Right lobe of liver (tissue), 6 donors: ENCODE measurements around the gene NKX6-1. TPM values are rescaled to one million over a fixed set of nuclear protein-coding genes. Genes with fewer than 3 reads are reported as not detected.

Experiments
- ATAC-seq, 4 donors: fragments of 200-7000 bp; cut with Tn5 transposase; one replicate each; pipeline ENCODE4 v1.9.1; 2020; ENCODE audit warnings: mild to moderate bottlenecking in 4 of 4, moderate library complexity in 4 of 4
- DNase-seq, 3 donors: peaks; one replicate each; pipeline ENCODE4 v3.0.0-alpha.2; 2020
- H3K27ac ChIP-seq, 3 donors: fragments of 200-600 bp; one replicate each; pipeline ENCODE4 v1.8.0; 2022
- H3K27me3 ChIP-seq, 2 donors: fragments of 200-600 bp; one replicate each; pipeline ENCODE4 v1.8.0; 2022
- H3K36me3 ChIP-seq, 4 donors: fragments of 200-600 bp; sonication (generic) in 1 of 4; one replicate each; pipeline versions ENCODE4 v1.5.1 to v1.8.0; 2017 to 2022; ENCODE audit warnings: control low read depth in 1 of 4
- H3K4me1 ChIP-seq, 4 donors: fragments of 200-600 bp; sonication (generic) in 1 of 4; one replicate each; pipeline versions ENCODE4 v1.5.1 to v1.8.0; 2017 to 2022; ENCODE audit warnings: control low read depth in 1 of 4
- H3K4me3 ChIP-seq, 3 donors: fragments of 200-600 bp; one replicate each; pipeline ENCODE4 v1.8.0; 2022
- H3K9me3 ChIP-seq, 4 donors: fragments of 200-600 bp; sonication (generic) in 1 of 4; one replicate each; pipeline versions ENCODE4 v1.5.1 to v1.8.0; 2017 to 2022; ENCODE audit warnings: control low read depth in 1 of 4
- POLR2A ChIP-seq: fragments of 450-650 bp; IDR thresholded peaks from one replicate; pipeline ENCODE4 v1.6.1; 2017; ENCODE audit warnings: antibody characterized with exemption, mild to moderate bottlenecking
- WGBS: methylation state at CpG from one replicate; pipeline ENCODE4 v1.1.6; 2018; ENCODE audit warnings: low coverage, low lambda C conversion rate; ENCODE audit not compliant: insufficient coverage; ENCODE audit errors: missing lambda C conversion rate; 5-methylcytosine and 5-hydroxymethylcytosine counted together
- intact Hi-C, 2 donors: fragments of 100-400 bp; cut with DNase I; formaldehyde crosslinking; loops; one replicate each; pipeline versions ENCODE4 v1.11.2 to v1.14.1; 2022
- total RNA-seq, 6 experiments: library from RNA; depleted of rRNA in 2 of 6; stranded (reverse); fragments of >200 nt in 2 of 6; fragmentation: NEBNext Ultra II Directional in 3 of 6; extraction: Animal tissue kit (Norgen Biotek cat#: 25700) in 3 of 6; gene quantifications; one replicate each; pipeline versions ENCODE4 v1.1.0 to v1.2.4, GENCODE V29; 2016 to 2023
- TF ChIP-seq, protein P1 (sequence below), 4 donors: fragments of 200-600 bp in 3 of 4; fragments of 450-650 bp in 1 of 4; IDR thresholded peaks; one replicate each; pipeline versions ENCODE4 v1.5.1 to v1.8.0; 2016 to 2022; ENCODE audit warnings: antibody characterized with exemption in 4 of 4, mild to moderate bottlenecking in 2 of 4
- donor health status: DM: no; HTN: yes; CAD: no.
- donor health status: DM: no; HTN: no; CAD: no.
- donor health status: DM: no; HTN: no; CAD: no.
- donor health status: DM: no; HTN: yes; CAD: no.
- donor health status: DM: no; HTN: yes; CAD: no.

Gene NKX6-1
- total RNA-seq, 6 experiments from 2014 or later, result not detected

DNA sequence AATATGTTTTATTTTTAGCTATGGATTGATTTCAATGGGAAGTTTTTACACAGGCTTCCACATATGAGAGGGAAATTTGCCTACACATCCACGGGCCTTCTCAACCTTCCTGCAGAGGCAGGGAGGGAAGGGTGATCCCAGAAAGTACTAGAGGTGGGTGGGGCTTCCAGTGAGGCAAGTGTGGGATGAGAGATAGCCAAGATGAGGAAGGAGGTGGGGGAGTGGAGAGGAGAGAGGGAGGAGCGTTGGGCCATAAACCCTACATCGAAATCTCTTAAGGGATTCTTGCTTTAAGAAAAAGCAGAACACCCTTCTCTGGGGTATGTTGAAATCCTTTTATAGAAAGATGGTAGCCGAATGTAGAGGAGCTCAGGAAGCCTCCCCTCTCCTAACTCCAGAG is 19.0 kb downstream of the NKX6-1 start:
- Histone ChIP-seq H3K4me1 (peaks cover 0 to 10% (median 0%) of the 10 kb centered on the region in 4 donors), H3K27me3 (peaks cover 2 to 36% of the 10 kb centered on the region in 2 donors), H3K36me3 (no peaks in the 10 kb centered on the region), H3K4me3 (no peak overlapping the region), H3K9me3 (no peaks in the 10 kb centered on the region), H3K27ac (no peak overlapping the region)
- intact Hi-C loops, result no loop called here
- WGBS, result 14% methylated on average over 4 of the region's 4 CpGs
- no peak for DNase-seq
- TF ChIP-seq POLR2A, result no peak
- TF ChIP-seq, protein P1, sequence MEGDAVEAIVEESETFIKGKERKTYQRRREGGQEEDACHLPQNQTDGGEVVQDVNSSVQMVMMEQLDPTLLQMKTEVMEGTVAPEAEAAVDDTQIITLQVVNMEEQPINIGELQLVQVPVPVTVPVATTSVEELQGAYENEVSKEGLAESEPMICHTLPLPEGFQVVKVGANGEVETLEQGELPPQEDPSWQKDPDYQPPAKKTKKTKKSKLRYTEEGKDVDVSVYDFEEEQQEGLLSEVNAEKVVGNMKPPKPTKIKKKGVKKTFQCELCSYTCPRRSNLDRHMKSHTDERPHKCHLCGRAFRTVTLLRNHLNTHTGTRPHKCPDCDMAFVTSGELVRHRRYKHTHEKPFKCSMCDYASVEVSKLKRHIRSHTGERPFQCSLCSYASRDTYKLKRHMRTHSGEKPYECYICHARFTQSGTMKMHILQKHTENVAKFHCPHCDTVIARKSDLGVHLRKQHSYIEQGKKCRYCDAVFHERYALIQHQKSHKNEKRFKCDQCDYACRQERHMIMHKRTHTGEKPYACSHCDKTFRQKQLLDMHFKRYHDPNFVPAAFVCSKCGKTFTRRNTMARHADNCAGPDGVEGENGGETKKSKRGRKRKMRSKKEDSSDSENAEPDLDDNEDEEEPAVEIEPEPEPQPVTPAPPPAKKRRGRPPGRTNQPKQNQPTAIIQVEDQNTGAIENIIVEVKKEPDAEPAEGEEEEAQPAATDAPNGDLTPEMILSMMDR (IDR thresholded peaks at IDR 0.05), result no peak
- ATAC-seq, result no peak

DNA sequence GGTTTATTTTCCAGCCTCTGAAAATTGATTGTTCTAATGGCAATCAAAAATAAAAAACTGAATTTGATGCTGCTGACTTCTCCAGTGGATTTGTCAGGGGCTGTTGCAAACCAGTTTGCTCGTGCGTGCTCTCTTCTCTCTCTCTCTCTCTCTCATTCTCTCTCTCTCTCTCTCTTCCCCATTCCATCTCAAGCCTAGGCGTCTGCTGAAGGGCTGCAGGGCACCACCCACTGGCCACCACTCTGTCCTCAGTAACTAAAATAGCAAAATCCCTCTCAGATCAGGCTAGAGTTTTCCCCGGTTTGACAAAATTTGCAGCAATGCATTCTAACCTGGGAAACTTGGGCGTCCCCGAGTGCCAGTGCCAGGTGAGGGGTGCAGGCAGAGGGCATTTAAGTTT is 19.4 kb downstream of the NKX6-1 start:
- ATAC-seq (no peak), DNase-seq (no peak)
- no peak overlapping the region for H3K4me3 ChIP-seq
- WGBS, result 4% methylated on average over 6 of the region's 6 CpGs
- intact Hi-C loops, result no loop called here
- H3K27me3 ChIP-seq, result peaks cover 2 to 36% of the 10 kb centered on the region in 2 donors
- TF ChIP-seq, protein P1 (IDR thresholded peaks at IDR 0.05), result no peak
- TF ChIP-seq POLR2A, result no peak
- no peak overlapping the region for H3K27ac ChIP-seq
- H3K9me3 ChIP-seq, result no peaks in the 10 kb centered on the region
- H3K36me3 ChIP-seq, result no peaks in the 10 kb centered on the region
- peaks cover 0 to 10% (median 0%) of the 10 kb centered on the region in 4 donors for H3K4me1 ChIP-seq

DNA sequence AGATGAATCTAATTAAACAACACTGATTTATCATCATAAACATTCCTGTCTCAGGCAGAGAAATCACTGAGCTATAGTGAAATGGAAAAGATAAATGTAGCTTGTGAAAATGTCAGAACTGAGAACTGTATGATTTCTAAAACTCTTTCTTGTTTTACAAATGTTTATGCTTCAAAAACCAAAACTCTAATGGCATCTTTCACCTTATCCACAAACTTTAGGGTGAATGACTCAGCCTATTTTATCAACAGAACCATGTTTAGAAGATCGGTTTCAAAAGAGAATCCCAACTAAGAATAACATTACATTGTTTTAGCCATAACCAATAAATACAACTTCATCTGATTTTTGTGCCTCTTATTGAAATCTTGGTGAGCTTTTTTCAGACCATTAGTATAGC is 21.4 kb downstream of the NKX6-1 start:
- DNase-seq, result no peak
- no peak overlapping the region for H3K27ac ChIP-seq
- intact Hi-C loops, result no loop called here
- 50% methylated on average over 1 of the region's 1 CpG for WGBS
- peaks cover 0 to 6% (median 0%) of the 10 kb centered on the region in 4 donors for H3K4me1 ChIP-seq
- H3K27me3 ChIP-seq, result peaks cover 2 to 21% of the 10 kb centered on the region in 2 donors
- no peaks in the 10 kb centered on the region for H3K36me3 ChIP-seq
- TF ChIP-seq, protein P1 (IDR thresholded peaks at IDR 0.05), result no peak
- TF ChIP-seq POLR2A, result no peak
- no peaks in the 10 kb centered on the region for H3K9me3 ChIP-seq
- no peak for ATAC-seq
- H3K4me3 ChIP-seq, result no peak overlapping the region

DNA sequence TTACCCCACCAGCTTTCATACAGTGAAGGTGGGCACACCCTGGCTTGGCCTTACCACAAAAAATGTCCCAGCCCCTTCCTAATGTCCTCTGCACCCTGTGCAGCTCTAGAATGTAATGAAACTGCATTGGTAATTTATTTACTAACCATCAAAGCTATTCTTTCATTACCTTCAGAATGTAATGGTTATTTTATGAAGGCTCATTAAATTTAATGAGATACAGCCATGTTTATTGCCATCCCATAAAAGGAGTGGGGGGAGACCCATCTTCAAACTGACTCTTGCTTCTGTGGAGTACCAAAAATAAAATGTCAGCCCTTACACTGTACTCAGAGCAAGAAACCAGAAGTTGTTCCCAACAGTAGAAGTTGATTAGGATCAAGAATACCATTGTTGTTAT is 25.0 kb downstream of the NKX6-1 start:
- no peaks in the 10 kb centered on the region for H3K27me3 ChIP-seq

More for the DNA sequence above, 25.0 kb downstream of the NKX6-1 start:
- TF ChIP-seq POLR2A, result no peak
- TF ChIP-seq, protein P1 (IDR thresholded peaks at IDR 0.05), result no peak
- H3K36me3 ChIP-seq, result no peaks in the 10 kb centered on the region
- intact Hi-C loops, result no loop called here
- H3K9me3 ChIP-seq, result no peaks in the 10 kb centered on the region
- H3K4me1 ChIP-seq, result no peaks in the 10 kb centered on the region
- H3K27ac ChIP-seq, result no peak overlapping the region
- no peak overlapping the region for H3K4me3 ChIP-seq
- DNase-seq (no peak), ATAC-seq (no peak)
